ES-I3 (cell line): ENCODE data around the gene LINGO1.

Experiments
- H3K36me3 ChIP-seq: 2 replicates; pipeline ENCODE4 v1.6.1; 2013; ENCODE audit warnings: mild to moderate bottlenecking, low read length, control low read depth, moderate library complexity; ENCODE audit not compliant: insufficient read depth
- H3K4me1 ChIP-seq: 2 replicates; pipeline ENCODE4 v1.6.1; 2013; ENCODE audit warnings: mild to moderate bottlenecking, control low read depth, low read length; ENCODE audit not compliant: insufficient read depth
- H3K9ac ChIP-seq: 2 replicates; pipeline ENCODE4 v1.6.1; 2013; ENCODE audit warnings: low read depth, mild to moderate bottlenecking, low read length, moderate library complexity
- H3K9me3 ChIP-seq: 2 replicates; pipeline ENCODE4 v1.6.1; 2013; ENCODE audit warnings: mild to moderate bottlenecking, low read length, moderate library complexity; ENCODE audit not compliant: control insufficient read depth, insufficient read depth

LINGO1 gene

DNA sequence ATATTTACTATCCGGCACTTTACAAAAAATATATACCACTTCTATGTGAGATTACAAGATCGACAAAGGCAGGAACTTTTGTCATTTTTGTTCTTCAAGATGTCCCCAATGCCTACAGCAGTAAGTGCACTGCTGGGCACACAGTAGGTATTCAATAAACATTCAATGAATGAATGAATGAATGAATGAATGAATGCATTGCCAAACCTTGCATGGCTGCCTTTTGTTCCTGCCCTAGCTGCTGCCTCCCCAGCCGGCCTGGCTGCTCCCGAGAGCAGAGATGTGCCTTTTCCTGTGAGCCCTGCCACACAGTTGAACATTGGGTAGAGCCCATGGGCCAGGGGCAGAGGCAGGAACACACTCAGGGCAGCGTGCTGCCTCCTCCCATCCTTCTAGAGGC, 37.5 kb downstream of the LINGO1 start:
- Histone ChIP-seq H3K4me1 (peaks cover 8% of the 10 kb centered on the region), H3K9me3 (no peaks in the 10 kb centered on the region), H3K36me3 (no peaks in the 10 kb centered on the region), H3K9ac (no peak overlapping the region)

DNA sequence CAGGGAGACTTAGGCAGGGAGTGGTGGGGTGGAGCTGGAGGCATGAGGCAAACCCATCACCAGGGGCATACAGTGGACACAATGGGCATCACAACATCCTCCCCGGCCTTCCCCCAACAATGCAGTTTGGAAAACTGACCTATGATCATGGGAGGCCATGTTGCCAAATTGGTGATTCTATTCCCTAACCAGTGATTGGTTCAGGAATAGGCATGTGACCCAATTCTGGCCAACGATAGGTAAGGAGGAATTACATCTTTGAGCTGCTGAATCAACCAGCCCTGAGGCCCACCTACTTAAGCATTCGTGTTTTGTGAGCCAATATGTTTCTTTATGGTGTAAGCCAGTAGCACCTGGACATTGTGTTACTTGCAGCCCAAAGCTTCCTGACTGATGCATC, 40.0 kb downstream of the LINGO1 start:
- Histone ChIP-seq H3K36me3 (no peaks in the 10 kb centered on the region), H3K9ac (no peak overlapping the region), H3K9me3 (no peaks in the 10 kb centered on the region), H3K4me1 (peaks cover 3% of the 10 kb centered on the region; the same call in 1 of the 2 replicates)

DNA sequence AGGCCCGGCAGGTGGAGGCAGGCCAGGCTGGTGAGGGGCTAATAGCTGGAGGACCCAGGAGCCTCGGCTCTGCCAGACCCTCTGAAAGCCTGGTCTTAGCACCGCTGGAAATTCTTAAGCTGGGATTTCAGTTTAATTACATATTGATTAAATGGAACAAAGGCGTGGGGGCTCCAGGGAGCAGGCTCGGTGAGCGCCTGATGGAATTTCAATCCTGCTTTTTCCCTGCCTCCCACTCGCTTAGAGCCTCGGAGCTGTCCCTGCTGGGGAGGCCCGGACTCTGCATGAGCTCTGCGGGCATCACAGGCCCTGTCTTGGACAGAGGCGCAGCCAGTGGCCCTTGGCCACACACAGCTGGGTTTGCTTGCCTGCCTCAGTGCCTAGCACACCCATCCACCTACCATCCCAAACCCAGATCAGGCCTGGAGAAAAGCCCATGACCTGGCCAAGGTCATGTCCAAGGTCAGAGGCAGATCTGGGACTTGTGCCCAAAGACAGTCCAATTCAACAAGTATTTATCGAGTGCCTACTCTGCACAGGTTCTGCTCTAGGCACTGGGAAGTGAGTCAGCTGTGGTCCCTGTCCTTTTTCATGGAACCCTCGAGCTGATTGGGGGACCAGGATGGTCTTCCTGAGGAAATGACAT, 40.6 kb downstream of the LINGO1 start:
- Histone ChIP-seq H3K36me3 (no peaks in the 10 kb centered on the region), H3K4me1 (peaks cover 3% of the 10 kb centered on the region; the same call in 1 of the 2 replicates), H3K9me3 (no peaks in the 10 kb centered on the region), H3K9ac (no peak overlapping the region)

DNA sequence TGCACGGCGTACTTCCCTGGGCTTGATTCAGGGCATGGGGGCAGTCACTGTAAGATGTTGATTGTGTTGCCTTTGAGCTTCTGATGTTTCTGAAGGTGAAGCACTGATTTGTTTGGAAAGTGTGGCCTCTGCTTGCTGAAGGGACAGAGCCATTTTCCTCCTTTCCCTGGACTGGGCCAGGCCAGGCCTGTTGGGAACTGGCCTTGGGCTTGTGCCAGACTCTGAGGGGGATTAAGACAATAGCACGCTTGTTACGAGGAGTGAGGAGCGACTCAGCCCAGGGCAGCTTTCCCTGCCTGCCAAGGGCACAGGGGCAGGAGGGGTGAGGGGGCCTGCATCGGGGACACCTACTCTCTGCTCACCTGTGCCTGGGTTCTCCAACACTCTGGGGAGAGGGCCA, 42.9 kb downstream of the LINGO1 start:
- H3K4me1 ChIP-seq, result peaks cover 3% of the 10 kb centered on the region; the same call in 1 of the 2 replicates
- H3K9ac ChIP-seq, result no peak overlapping the region

DNA sequence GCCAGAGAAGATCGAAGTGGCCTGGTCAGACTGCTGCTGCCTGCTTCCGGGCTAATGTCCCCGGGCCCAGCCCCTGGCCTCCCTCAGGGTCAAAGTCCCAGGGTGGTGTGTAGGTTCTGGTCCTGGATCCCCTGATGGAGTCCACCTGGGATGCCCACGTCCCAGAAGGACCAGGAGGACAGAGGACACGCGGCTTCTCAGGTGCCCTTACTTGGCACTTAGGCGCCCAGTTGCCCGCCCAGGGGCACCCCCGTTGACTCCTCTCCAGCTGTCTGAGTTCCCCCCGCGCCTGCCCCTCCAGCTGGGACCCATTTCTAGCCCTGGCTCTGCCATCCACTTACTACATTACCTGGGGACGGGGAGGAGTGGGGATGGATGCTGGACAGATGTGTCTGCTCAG, 44.6 kb downstream of the LINGO1 start:
- no peak overlapping the region for H3K9ac ChIP-seq

More for the DNA sequence above, 42.9 kb downstream of the LINGO1 start:
- Histone ChIP-seq H3K36me3 (no peaks in the 10 kb centered on the region), H3K9me3 (no peaks in the 10 kb centered on the region)

DNA sequence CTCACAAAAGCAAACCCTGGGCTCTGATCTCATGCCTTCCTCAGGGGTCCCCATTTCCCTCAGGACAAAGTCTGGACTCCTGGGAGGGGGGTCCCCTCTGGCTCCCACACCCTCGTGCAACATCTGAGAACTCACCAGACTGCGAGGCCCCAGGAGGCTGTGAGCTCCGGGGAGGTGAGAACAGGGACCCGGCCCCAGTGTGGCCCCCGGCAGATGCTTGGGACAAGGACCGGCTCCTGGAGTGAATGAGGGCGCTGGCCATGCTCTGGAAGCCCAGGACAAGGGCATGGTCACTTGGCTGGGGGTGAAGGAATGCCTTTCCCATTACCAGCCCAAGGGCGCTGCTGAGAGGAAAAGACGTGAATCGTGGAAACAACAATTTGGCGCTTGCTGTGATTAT, 48.0 kb downstream of the LINGO1 start:
- Histone ChIP-seq H3K4me1 (peaks cover under 1% of the 10 kb centered on the region; the same call in 1 of the 2 replicates), H3K36me3 (no peaks in the 10 kb centered on the region), H3K9me3 (no peaks in the 10 kb centered on the region), H3K9ac (no peak overlapping the region)

More for the DNA sequence above, 44.6 kb downstream of the LINGO1 start:
- H3K4me1 ChIP-seq, result peaks cover 3% of the 10 kb centered on the region; the same call in 1 of the 2 replicates
- no peaks in the 10 kb centered on the region for H3K36me3 ChIP-seq
- no peaks in the 10 kb centered on the region for H3K9me3 ChIP-seq

DNA sequence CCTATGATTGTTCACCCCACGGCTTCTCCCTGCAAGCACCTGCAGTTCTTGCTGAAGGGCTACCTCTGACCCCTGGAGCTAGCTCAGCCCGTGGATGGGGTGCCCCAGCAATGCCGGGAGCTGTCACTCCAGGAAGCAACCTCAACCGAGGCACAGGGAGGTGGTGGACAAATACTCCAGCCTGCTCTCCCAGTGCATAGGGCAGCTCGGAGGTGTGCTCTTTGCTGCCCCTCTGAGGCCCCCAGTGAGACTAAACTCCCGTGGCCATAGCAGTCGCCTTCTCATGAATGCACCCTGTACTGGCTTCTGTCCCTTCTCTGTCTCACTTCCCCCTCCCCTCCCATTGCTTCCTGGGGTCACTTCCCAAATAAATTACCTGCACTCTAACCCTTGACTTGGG, 48.5 kb downstream of the LINGO1 start:
- Histone ChIP-seq H3K4me1 (no peaks in the 10 kb centered on the region; the same call in 1 of the 2 replicates), H3K9me3 (no peaks in the 10 kb centered on the region), H3K36me3 (no peaks in the 10 kb centered on the region), H3K9ac (no peak overlapping the region)

DNA sequence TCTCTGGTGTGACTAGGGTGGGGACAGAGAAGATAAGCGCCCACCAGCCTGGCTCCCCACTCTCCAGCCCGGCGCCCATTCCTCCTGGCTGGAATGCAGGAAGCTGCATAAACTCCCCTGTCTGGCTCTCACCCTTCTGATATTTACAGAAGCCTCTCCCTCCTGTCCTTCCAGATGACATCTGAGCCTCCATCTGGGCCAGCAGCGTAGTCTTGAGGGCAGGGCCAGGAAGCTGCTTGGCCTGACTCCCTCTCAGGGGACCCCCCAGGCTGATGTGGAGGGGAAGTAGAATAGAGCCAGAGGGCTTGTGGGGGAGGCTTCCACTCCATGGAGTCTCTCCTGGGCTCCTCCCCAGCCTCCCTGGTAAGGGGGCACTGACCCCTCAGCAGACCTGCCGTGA, 49.9 kb downstream of the LINGO1 start:
- Histone ChIP-seq H3K9me3 (no peaks in the 10 kb centered on the region), H3K4me1 (no peaks in the 10 kb centered on the region; the same call in 1 of the 2 replicates), H3K36me3 (no peaks in the 10 kb centered on the region), H3K9ac (no peak overlapping the region)

DNA sequence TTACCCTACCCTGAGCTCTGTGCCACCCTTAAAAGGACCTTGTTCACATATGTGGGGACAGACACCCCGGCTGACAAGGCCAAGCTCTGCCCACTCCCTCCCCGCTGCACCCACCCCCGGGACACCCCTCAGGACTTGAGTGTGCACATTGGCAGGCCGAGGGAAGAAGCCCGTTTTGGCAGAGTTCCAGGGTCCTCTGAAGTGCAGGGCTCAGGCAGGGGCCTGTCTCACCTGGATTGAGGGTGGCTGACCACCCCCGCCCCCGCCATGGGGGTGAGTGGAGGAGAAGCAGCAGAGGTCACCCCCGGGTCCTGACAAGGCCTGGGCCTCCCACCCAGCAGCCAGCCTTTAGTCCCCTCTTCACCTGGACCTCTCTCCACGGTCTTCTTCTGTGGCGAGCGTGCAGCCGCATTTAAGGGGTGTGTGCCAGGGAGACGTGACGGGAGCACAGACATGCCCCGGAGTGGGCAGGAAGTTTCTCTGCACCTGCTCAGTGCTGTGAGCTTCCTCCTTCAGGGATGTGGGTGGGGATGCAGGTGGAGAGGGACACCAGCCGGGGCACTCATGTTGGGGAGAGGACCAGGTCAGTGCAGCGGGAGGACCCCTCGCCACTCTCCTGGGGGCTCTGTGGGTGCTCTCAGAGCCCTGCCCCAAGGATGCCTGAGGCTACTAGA, 50.7 kb downstream of the LINGO1 start:
- H3K4me1 ChIP-seq, result no peaks in the 10 kb centered on the region; the same call in 1 of the 2 replicates
- no peak overlapping the region for H3K9ac ChIP-seq
- H3K36me3 ChIP-seq, result no peaks in the 10 kb centered on the region
- H3K9me3 ChIP-seq, result no peaks in the 10 kb centered on the region

DNA sequence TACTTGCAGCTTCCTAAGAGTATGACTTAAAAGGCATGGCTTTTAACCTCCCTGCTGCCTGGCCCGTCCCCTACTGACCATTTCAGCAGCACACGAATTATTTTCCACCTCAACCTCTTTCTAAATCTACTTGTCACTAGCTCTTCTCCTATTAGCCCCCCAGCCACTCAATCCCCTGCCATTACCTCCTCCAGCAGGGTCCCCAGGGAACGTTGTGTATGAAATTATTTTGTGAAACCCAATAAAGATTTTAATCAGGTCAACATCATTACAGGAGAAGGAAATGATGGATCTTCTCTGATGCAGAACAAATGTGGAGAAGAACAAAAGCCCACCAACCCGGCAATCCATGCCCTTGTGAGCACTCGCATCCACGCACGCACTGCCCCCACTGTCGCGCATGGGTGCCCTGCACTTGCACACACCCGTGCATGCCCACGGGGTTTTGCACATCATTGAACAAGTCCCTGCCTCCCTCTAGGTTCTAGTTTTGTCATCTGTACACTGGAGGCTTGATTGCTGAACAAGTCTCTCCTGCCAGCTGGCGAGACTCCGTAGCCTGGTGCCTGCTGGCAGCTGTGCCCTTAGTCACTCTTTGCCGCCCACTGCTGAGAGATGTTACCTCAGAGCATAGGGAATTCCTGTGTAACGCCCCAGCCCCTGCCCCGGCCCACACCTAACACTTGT, 51.6 kb downstream of the LINGO1 start:
- Histone ChIP-seq H3K4me1 (no peaks in the 10 kb centered on the region; the same call in 1 of the 2 replicates), H3K9ac (no peak overlapping the region), H3K9me3 (no peaks in the 10 kb centered on the region), H3K36me3 (no peaks in the 10 kb centered on the region)

DNA sequence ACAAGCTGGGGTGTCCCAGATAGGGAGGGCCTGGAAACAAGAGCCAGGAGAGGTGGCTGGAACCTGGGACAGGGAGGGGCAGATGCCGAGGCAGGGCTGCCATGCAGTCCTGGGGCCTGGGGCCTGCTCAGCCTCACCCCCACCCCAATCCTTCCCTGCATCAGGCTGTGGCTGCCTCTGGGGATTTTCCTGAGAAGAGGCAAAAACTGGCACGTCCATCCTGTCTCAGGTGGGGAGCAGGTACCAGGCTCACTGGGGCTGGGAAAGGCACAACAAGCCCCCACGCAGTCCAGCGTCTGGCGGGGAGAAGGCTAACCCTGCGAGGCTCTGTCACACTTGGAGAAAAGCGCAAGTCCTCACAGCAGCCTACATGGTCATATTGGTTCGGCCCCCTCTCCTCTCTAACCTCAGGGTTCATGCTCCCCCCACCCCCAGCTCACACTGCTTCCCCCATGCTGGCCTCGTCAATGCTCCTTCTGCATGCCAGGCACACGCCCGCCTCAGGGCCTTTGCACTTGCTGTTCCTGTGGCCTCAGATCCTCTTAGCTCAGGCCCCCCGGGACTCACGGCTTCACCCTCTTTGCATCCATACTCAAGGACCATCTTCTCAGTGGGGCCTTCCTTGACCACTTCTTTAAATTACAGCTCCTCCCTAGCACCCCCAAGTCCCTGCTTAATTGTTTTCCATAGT, 53.1 kb downstream of the LINGO1 start:
- Histone ChIP-seq H3K36me3 (no peaks in the 10 kb centered on the region), H3K4me1 (no peaks in the 10 kb centered on the region; the same call in 1 of the 2 replicates), H3K9ac (no peak overlapping the region), H3K9me3 (no peaks in the 10 kb centered on the region)

DNA sequence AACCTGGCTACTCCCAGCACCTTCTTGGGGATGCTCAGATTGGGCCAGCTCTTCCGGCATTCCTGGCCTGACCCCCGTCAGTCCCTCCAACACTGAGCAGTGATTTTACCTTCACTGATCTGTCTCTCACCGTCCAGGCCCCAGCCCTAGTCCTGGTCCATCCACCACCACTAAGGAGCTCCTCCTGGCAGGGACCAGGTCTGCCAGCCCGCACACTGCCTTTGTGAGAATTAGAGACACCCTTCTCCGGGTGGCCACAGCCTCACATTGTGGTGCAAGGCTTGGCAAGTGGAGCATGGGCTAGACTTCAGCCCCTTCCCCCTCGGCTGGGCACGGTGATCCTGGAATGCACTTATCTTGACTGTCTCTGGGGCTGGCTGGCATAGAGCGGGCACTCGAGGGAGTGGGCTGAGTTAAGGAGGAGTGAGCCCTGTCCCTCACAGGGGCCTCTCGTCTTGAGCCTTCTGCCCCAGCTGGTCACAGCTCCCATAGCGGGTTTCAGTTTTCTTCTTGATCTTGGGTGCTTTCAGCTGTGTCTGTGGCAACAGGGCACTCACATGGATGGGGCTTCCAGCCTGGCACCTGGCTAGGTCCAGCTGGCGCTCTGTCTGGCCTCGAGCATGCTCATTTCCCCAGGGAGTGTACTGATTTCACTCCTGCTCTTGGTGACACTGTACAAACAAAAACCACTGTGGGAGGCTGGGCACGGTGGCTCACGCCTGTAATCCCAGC, 53.9 kb downstream of the LINGO1 start:
- H3K4me1 ChIP-seq, result no peaks in the 10 kb centered on the region; the same call in 1 of the 2 replicates
- no peak overlapping the region for H3K9ac ChIP-seq
- no peaks in the 10 kb centered on the region for H3K36me3 ChIP-seq
- no peaks in the 10 kb centered on the region for H3K9me3 ChIP-seq

DNA sequence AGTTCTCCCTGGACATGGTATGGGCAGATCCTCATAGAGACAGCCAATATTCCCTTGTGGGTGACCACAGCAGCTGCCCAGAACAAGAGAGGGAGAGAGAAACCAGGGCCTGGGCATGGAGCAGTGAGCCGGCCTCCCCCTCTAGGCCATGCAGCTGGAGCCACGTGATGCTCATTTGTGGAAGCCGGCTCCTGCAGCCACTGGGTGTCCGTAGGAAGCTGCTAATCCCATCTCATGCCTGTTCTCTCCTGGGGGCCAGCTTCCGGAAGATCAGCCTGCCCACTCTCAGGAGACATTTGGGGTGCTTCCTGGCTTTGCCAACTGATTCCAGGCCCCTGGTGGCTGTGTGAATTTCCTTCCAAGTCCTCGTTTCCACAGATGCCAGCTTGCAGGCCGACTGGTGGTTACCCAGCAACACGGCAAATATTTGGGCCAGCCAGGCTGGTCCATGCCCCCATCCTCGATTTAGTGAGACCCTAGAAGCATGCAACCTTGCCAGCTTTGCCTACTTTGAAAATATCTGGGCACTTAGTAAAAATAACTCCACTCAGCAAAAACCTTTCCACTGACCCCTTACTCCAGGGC, 55.3 kb downstream of the LINGO1 start:
- H3K9me3 ChIP-seq, result no peaks in the 10 kb centered on the region
- H3K4me1 ChIP-seq, result no peaks in the 10 kb centered on the region
- no peaks in the 10 kb centered on the region for H3K36me3 ChIP-seq
- no peak overlapping the region for H3K9ac ChIP-seq
